Measurements from ENCODE around the gene RBM33. TPM values are rescaled to one million over a fixed set of nuclear protein-coding genes. Genes with fewer than 3 reads are reported as not detected.

RBM33 gene
- total and polyA plus RNA-seq, 10 of the 15 experiments (the other 5 are each of a cell fraction or from before 2014, with no cell fraction given): 4.7 to 67.2 (median 24.3) TPM

GRCh38 chr7:155820788-155821187 lies 176.3 kb downstream of the RBM33 start (continued):
- TF ChIP-seq POLR2A (IDR thresholded peaks at IDR 0.05; ENCODE audit: low read depth, low read length): no peak
- TF ChIP-seq NFYA (IDR thresholded peaks at IDR 0.05; ENCODE audit: borderline replicate concordance, low read depth, low read length): no peak
- no peak for TF ChIP-seq ZNF592 (IDR thresholded peaks at IDR 0.05)
- TF ChIP-seq RAD51 (IDR thresholded peaks at IDR 0.05): no peak
- TF ChIP-seq E2F4 (IDR thresholded peaks at IDR 0.05; ENCODE audit: low read depth, low read length): no peak
- no peak for TF ChIP-seq BCLAF1 (IDR thresholded peaks at IDR 0.05)
- no peak for TF ChIP-seq NR2C2 (IDR thresholded peaks at IDR 0.05; ENCODE audit: borderline replicate concordance, control insufficient read depth, insufficient read length, low read depth)
- no peak for TF ChIP-seq KDM1A (IDR thresholded peaks at IDR 0.05; ENCODE audit: borderline replicate concordance)
